Keratinocyte (primary cell): Measurements from ENCODE around the gene ESM1. TPM values are rescaled to one million over a fixed set of nuclear protein-coding genes. Genes with fewer than 3 reads are reported as not detected.
"Not testable (repeated sequence)": the region's sequence is repeated elsewhere in the genome, so short reads cannot be mapped to it uniquely, and the experiment has no call there.

Experiments used
- DNase-seq: peaks from one replicate; pipeline ENCODE4 v3.0.0-alpha.2; 2011; ENCODE audit warnings: low read depth, missing footprints, low spot score
- FAIRE-seq: peaks from 2 replicates; lab custom pipeline; 2011; peaks lifted over from hg19 to GRCh38; lab: Jason Lieb, UNC
- H2AFZ ChIP-seq: 2 replicates; pipeline ENCODE4 v1.6.0; 2012; ENCODE audit warnings: low read length, control low read depth, inconsistent platforms; ENCODE audit not compliant: control insufficient read depth
- H3K27ac ChIP-seq: 2 replicates; pipeline ENCODE4 v1.5.1; 2011; ENCODE audit warnings: low read length; ENCODE audit not compliant: control insufficient read depth, insufficient read depth
- H3K27me3 ChIP-seq: 3 replicates; pipeline ENCODE4 v1.6.0; 2011; ENCODE audit warnings: low read length; ENCODE audit not compliant: control insufficient read depth, insufficient read depth; ENCODE audit errors: extremely low read depth
- H3K36me3 ChIP-seq, 2 experiments: 2 replicates in 1 of 2; 3 replicates in 1 of 2; pipeline ENCODE4 v1.5.1; 2011; ENCODE audit warnings: low read length in 2 of 2, mild to moderate bottlenecking in 1 of 2; ENCODE audit not compliant: control insufficient read depth in 2 of 2, insufficient read depth in 2 of 2; ENCODE audit errors: extremely low read depth in 1 of 2
- H3K4me1 ChIP-seq: 3 replicates; pipeline ENCODE4 v1.5.1; 2011; ENCODE audit warnings: low read length; ENCODE audit not compliant: control insufficient read depth, insufficient read depth; ENCODE audit errors: extremely low read depth
- H3K4me2 ChIP-seq: 3 replicates; pipeline ENCODE4 v1.6.0; 2011; ENCODE audit warnings: low read depth, low read length; ENCODE audit not compliant: control insufficient read depth, insufficient read depth; ENCODE audit errors: extremely low read depth
- H3K4me3 ChIP-seq, 3 experiments: fragments of 200-600 bp in 1 of 3; sonication (generic) in 1 of 3; 2 replicates in 2 of 3; 3 replicates in 1 of 3; pipeline ENCODE4 v1.5.1; 2011 to 2016; ENCODE audit warnings: low read length in 3 of 3, mild to moderate bottlenecking in 3 of 3, control low read depth in 2 of 3, inconsistent platforms in 1 of 3, low read depth in 1 of 3, mixed read lengths in 1 of 3, mixed run types in 1 of 3, moderate library complexity in 1 of 3; ENCODE audit not compliant: control insufficient read depth in 2 of 3, insufficient read depth in 2 of 3; ENCODE audit errors: extremely low read depth in 1 of 3
- H3K79me2 ChIP-seq: 2 replicates; pipeline ENCODE4 v1.6.0; 2012; ENCODE audit warnings: low read length; ENCODE audit not compliant: control insufficient read depth, insufficient read depth
- H3K9ac ChIP-seq: 3 replicates; pipeline ENCODE4 v1.6.0; 2011; ENCODE audit warnings: low read length; ENCODE audit not compliant: control insufficient read depth, insufficient read depth; ENCODE audit errors: extremely low read depth
- H3K9me1 ChIP-seq: 3 replicates; pipeline ENCODE4 v1.6.0; 2011; ENCODE audit warnings: low read length; ENCODE audit not compliant: control insufficient read depth, insufficient read depth; ENCODE audit errors: extremely low read depth
- H3K9me3 ChIP-seq: 2 replicates; pipeline ENCODE4 v1.5.1; 2012; ENCODE audit warnings: low read depth, low read length; ENCODE audit not compliant: control insufficient read depth
- H4K20me1 ChIP-seq: 3 replicates; pipeline ENCODE4 v1.6.0; 2011; ENCODE audit warnings: low read length; ENCODE audit not compliant: control insufficient read depth, insufficient read depth; ENCODE audit errors: extremely low read depth
- EZH2 ChIP-seq: IDR thresholded peaks from one replicate; pipeline ENCODE4 v1.6.1; 2012; ENCODE audit warnings: inconsistent platforms, mild to moderate bottlenecking, low read length, moderate library complexity
- dilution Hi-C: fragments of 300-500 bp; cut with MboI; formaldehyde crosslinking; loops from one replicate; pipeline ENCODE4 v1.7.0; 2020; ENCODE audit warnings: low sequenced_read_pairs; ENCODE audit not compliant: extremely low pct_ligation_motif_present
- polyA plus RNA-seq, 5 experiments: library from polyadenylated mRNA; depleted of rRNA in 3 of 5; stranded (reverse) in 3 of 5; stranded (forward) in 1 of 5; unstranded in 1 of 5; fragments of >200 nt; gene quantifications; 1 replicate in 1 of 5; 2 replicates in 3 of 5; 3 replicates in 1 of 5; pipeline versions ENCODE4 v1.2.1 to v1.2.3, GENCODE V29; 2011 to 2012; ENCODE audit warnings: missing spikeins in 2 of 5, low read depth in 1 of 5, low replicate concordance in 1 of 5
- TF ChIP-seq, protein P1 (sequence below), 3 experiments: IDR thresholded peaks in 1 of 3; conservative IDR thresholded peaks in 1 of 3; optimal IDR thresholded peaks in 1 of 3; 2 replicates in 2 of 3; 3 replicates in 1 of 3; pipeline versions ENCODE3 to v1.5.1; 2011; ENCODE audit warnings: low read length in 3 of 3, mild to moderate bottlenecking in 3 of 3, moderate library complexity in 2 of 3, control low read depth in 1 of 3, inconsistent platforms in 1 of 3; ENCODE audit not compliant: insufficient read depth in 2 of 3; ENCODE audit errors: extremely low read depth in 1 of 3

The ESM1 gene
- polyA plus RNA-seq, 1 donor (not counting 4 experiments of a cell fraction or from before 2014, with no cell fraction given): 0.07 TPM

DNA sequence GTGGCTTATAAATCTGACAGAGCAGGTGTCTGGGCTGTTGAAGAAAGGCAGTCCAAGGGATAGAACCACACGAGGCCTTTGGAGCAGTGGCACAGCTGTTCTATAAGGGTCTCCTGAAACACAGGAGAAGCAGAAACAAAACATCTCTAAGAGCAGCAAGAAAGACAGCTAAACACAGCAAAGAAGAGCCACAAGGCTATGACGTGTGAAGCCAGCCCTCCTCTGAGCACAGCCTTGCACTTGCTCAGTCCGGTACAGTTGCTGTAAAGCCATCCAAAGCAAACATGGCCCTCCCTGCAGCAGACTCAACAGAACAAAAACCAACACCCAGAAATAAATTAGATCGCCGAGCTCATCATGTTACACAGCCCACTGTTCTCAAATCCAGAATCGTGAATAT is 36.0 kb upstream of the ESM1 start:
- H3K79me2 ChIP-seq: no peaks in the 10 kb centered on the region
- no peaks in the 10 kb centered on the region for H3K9me1 ChIP-seq
- H3K27ac ChIP-seq: no peak overlapping the region
- TF ChIP-seq, protein P1, sequence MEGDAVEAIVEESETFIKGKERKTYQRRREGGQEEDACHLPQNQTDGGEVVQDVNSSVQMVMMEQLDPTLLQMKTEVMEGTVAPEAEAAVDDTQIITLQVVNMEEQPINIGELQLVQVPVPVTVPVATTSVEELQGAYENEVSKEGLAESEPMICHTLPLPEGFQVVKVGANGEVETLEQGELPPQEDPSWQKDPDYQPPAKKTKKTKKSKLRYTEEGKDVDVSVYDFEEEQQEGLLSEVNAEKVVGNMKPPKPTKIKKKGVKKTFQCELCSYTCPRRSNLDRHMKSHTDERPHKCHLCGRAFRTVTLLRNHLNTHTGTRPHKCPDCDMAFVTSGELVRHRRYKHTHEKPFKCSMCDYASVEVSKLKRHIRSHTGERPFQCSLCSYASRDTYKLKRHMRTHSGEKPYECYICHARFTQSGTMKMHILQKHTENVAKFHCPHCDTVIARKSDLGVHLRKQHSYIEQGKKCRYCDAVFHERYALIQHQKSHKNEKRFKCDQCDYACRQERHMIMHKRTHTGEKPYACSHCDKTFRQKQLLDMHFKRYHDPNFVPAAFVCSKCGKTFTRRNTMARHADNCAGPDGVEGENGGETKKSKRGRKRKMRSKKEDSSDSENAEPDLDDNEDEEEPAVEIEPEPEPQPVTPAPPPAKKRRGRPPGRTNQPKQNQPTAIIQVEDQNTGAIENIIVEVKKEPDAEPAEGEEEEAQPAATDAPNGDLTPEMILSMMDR (optimal IDR thresholded peaks at IDR 0.05 in 1 of 3, IDR thresholded peaks at IDR 0.05 in 1 of 3, conservative IDR thresholded peaks at IDR 0.05 in 1 of 3; ENCODE audit: extremely low read depth in 1 of 3, insufficient read depth in 2 of 3, low read length in 3 of 3): no peak
- TF ChIP-seq EZH2: no peak
- H2AFZ ChIP-seq: no peak overlapping the region
- no peak for DNase-seq
- dilution Hi-C loops: no loop called here
- no peak for FAIRE-seq
- no peaks in the 10 kb centered on the region for H3K4me1 ChIP-seq
- H3K36me3 ChIP-seq: no peaks in the 10 kb centered on the region
- no peak overlapping the region for H3K4me3 ChIP-seq
- H3K4me2 ChIP-seq: no peak overlapping the region
- H3K9ac ChIP-seq: no peak overlapping the region
- no peaks in the 10 kb centered on the region for H3K9me3 ChIP-seq
- H3K27me3 ChIP-seq: no peaks in the 10 kb centered on the region
- H4K20me1 ChIP-seq: no peaks in the 10 kb centered on the region

DNA sequence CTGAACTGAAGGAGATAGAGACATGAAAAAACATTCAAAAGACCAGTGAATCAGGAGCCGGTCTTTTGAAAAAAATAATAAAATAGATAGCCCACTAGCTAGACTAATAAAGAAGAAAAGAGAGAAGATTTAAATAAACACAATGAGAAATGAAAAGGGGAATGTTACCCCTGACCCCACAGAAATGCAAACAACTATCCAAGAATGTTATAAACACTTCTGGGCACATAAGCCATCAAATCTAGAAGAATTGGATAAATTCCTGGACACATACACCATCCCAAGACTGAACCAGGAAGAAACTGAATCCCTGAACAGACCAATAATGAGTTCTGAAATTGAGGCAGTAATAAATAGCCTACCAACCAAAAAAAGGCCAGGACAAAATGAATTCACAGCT is 24.8 kb upstream of the ESM1 start:
- H3K9me1 ChIP-seq, H4K20me1 ChIP-seq, FAIRE-seq, H3K27ac ChIP-seq, dilution Hi-C loops, H3K4me1 ChIP-seq, H3K27me3 ChIP-seq, H3K36me3 ChIP-seq, H3K9ac ChIP-seq, H2AFZ ChIP-seq, DNase-seq, H3K4me2 ChIP-seq, H3K9me3 ChIP-seq, H3K4me3 ChIP-seq, H3K79me2 ChIP-seq: not testable (repeated sequence)

DNA sequence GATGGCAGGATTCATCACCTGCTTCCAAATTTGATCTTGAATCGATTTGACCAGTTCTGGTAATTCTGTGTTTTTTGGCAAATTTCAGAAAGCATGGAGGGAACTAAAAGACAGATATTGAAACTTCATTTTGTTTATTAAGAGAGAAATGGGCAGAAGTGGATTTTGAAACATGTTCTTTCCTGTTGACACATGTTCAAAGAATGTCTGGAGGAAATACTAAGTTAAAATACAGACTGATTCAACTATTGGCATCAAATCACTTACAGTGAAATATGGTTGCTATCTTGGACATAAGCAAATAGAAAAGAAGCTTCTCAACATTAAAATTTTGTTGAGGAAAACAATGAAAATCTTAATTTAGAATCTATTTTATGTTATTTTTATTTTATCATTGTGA is 19.3 kb upstream of the ESM1 start:
- no peak for FAIRE-seq
- H3K27ac ChIP-seq: no peak overlapping the region
- no peaks in the 10 kb centered on the region for H3K9me3 ChIP-seq
- dilution Hi-C loops: no loop called here
- H3K4me3 ChIP-seq: no peak overlapping the region
- H3K4me2 ChIP-seq: peak overlapping the region; percentile 58
- TF ChIP-seq EZH2: no peak
- TF ChIP-seq, protein P1 (optimal IDR thresholded peaks at IDR 0.05 in 1 of 3, IDR thresholded peaks at IDR 0.05 in 1 of 3, conservative IDR thresholded peaks at IDR 0.05 in 1 of 3; ENCODE audit: extremely low read depth in 1 of 3, insufficient read depth in 2 of 3, low read length in 3 of 3): no peak
- no peaks in the 10 kb centered on the region for H3K9me1 ChIP-seq
- no peaks in the 10 kb centered on the region for H3K36me3 ChIP-seq
- peak overlapping the region; percentile 14 for H2AFZ ChIP-seq
- no peak overlapping the region for H3K9ac ChIP-seq
- DNase-seq: no peak
- H4K20me1 ChIP-seq: no peaks in the 10 kb centered on the region
- no peaks in the 10 kb centered on the region for H3K79me2 ChIP-seq
- no peaks in the 10 kb centered on the region for H3K27me3 ChIP-seq
- H3K4me1 ChIP-seq: peaks cover 11% of the 10 kb centered on the region
